Mucosa of stomach (tissue), 1 donor: ENCODE results near the gene TMED8.
"Not testable (repeated sequence)": the region's sequence is repeated elsewhere in the genome, so short reads cannot be mapped to it uniquely, and the experiment has no call there.

Experiments used
- H3K27me3 ChIP-seq: one replicate; pipeline ENCODE4 v1.7.0; 2013; ENCODE audit warnings: mild to moderate bottlenecking, low read length; ENCODE audit not compliant: control insufficient read depth, insufficient read depth
- H3K36me3 ChIP-seq: one replicate; pipeline ENCODE4 v1.7.0; 2013; ENCODE audit warnings: low read length; ENCODE audit not compliant: control insufficient read depth, insufficient read depth
- H3K4me1 ChIP-seq: one replicate; pipeline ENCODE4 v1.7.0; 2013; ENCODE audit warnings: mild to moderate bottlenecking, low read length; ENCODE audit not compliant: control insufficient read depth, insufficient read depth
- H3K4me3 ChIP-seq: one replicate; pipeline ENCODE4 v1.7.0; 2013; ENCODE audit warnings: low read length
- H3K9ac ChIP-seq: one replicate; pipeline ENCODE4 v1.7.0; 2013; ENCODE audit warnings: mild to moderate bottlenecking, low read length, moderate library complexity
- H3K9me3 ChIP-seq: one replicate; pipeline ENCODE4 v1.7.0; 2013; ENCODE audit warnings: mild to moderate bottlenecking, low read length, moderate library complexity; ENCODE audit not compliant: control insufficient read depth
- donor health status: Pancreatic carcinoma.

The TMED8 gene

GRCh38 chr14:77355811-77356210 lies 21.1 kb downstream of the TMED8 start:
- Histone ChIP-seq H3K36me3 (no peaks in the 10 kb centered on the region), H3K27me3 (no peaks in the 10 kb centered on the region), H3K9ac (no peak overlapping the region), H3K9me3 (no peaks in the 10 kb centered on the region), H3K4me3 (no peak overlapping the region), H3K4me1 (no peaks in the 10 kb centered on the region)

- Histone ChIP-seq H3K9me3 (no peaks in the 10 kb centered on the region), H3K9ac (no peak overlapping the region), H3K36me3 (no peaks in the 10 kb centered on the region), H3K27me3 (no peaks in the 10 kb centered on the region), H3K4me1 (no peaks in the 10 kb centered on the region), H3K4me3 (no peak overlapping the region)
Observed at GRCh38 chr14:77353469-77354141, 23.3 kb downstream of the TMED8 start.

GRCh38 chr14:77347751-77348150 lies 29.1 kb downstream of the TMED8 start:
- no peaks in the 10 kb centered on the region for H3K36me3 ChIP-seq
- no peak overlapping the region for H3K9ac ChIP-seq
- no peaks in the 10 kb centered on the region for H3K27me3 ChIP-seq
- H3K9me3 ChIP-seq, result no peaks in the 10 kb centered on the region
- no peak overlapping the region for H3K4me3 ChIP-seq
- H3K4me1 ChIP-seq, result no peaks in the 10 kb centered on the region

- Histone ChIP-seq H3K4me1 (no peaks in the 10 kb centered on the region), H3K36me3 (peaks cover 3% of the 10 kb centered on the region)
Observed at GRCh38 chr14:77346495-77346894, 30.4 kb downstream of the TMED8 start.

GRCh38 chr14:77344377-77344996 lies 32.4 kb downstream of the TMED8 start:
- no peaks in the 10 kb centered on the region for H3K4me1 ChIP-seq
- H3K36me3 ChIP-seq, result peaks cover 3% of the 10 kb centered on the region
- H3K9ac ChIP-seq, result no peak overlapping the region
- H3K4me3 ChIP-seq, result no peak overlapping the region
- H3K9me3 ChIP-seq, result no peaks in the 10 kb centered on the region
- H3K27me3 ChIP-seq, result no peaks in the 10 kb centered on the region

More at GRCh38 chr14:77346495-77346894, 30.4 kb downstream of the TMED8 start:
- Histone ChIP-seq H3K27me3 (no peaks in the 10 kb centered on the region), H3K9me3 (no peaks in the 10 kb centered on the region), H3K9ac (no peak overlapping the region), H3K4me3 (no peak overlapping the region)

GRCh38 chr14:77343662-77344061 lies 33.2 kb downstream of the TMED8 start:
- H3K9me3 ChIP-seq, result no peaks in the 10 kb centered on the region
- H3K36me3 ChIP-seq, result peaks cover 3% of the 10 kb centered on the region
- H3K4me1 ChIP-seq, result no peaks in the 10 kb centered on the region
- H3K27me3 ChIP-seq, result no peaks in the 10 kb centered on the region
- H3K4me3 ChIP-seq, result no peak overlapping the region
- no peak overlapping the region for H3K9ac ChIP-seq

- H3K9me3 ChIP-seq, result no peaks in the 10 kb centered on the region
- no peak overlapping the region for H3K4me3 ChIP-seq
- no peaks in the 10 kb centered on the region for H3K4me1 ChIP-seq
- H3K27me3 ChIP-seq, result no peaks in the 10 kb centered on the region
- peaks cover 3% of the 10 kb centered on the region for H3K36me3 ChIP-seq
- H3K9ac ChIP-seq, result no peak overlapping the region
Observed at GRCh38 chr14:77342726-77343397, 34.0 kb downstream of the TMED8 start.

GRCh38 chr14:77340389-77340788 lies 36.5 kb downstream of the TMED8 start:
- Histone ChIP-seq H3K27me3 (no peaks in the 10 kb centered on the region), H3K9me3 (no peaks in the 10 kb centered on the region), H3K9ac (no peak overlapping the region), H3K4me3 (no peak overlapping the region), H3K36me3 (peaks cover 3% of the 10 kb centered on the region), H3K4me1 (peaks cover 5% of the 10 kb centered on the region)

GRCh38 chr14:77339407-77339806 lies 37.5 kb downstream of the TMED8 start:
- peaks cover 5% of the 10 kb centered on the region for H3K4me1 ChIP-seq
- no peaks in the 10 kb centered on the region for H3K9me3 ChIP-seq
- peaks cover 3% of the 10 kb centered on the region for H3K36me3 ChIP-seq
- H3K4me3 ChIP-seq, result no peak overlapping the region
- H3K27me3 ChIP-seq, result no peaks in the 10 kb centered on the region
- no peak overlapping the region for H3K9ac ChIP-seq

- Histone ChIP-seq H3K9me3 (no peaks in the 10 kb centered on the region), H3K9ac (no peak overlapping the region), H3K36me3 (peaks cover 3% of the 10 kb centered on the region), H3K4me1 (peaks cover 5% of the 10 kb centered on the region), H3K4me3 (no peak overlapping the region), H3K27me3 (no peaks in the 10 kb centered on the region)
Observed at GRCh38 chr14:77338302-77338701, 38.6 kb downstream of the TMED8 start.

GRCh38 chr14:77337880-77338279 lies 39.0 kb downstream of the TMED8 start:
- H3K36me3 ChIP-seq, result peaks cover 3% of the 10 kb centered on the region
- no peak overlapping the region for H3K4me3 ChIP-seq
- H3K9me3 ChIP-seq, result no peaks in the 10 kb centered on the region
- H3K9ac ChIP-seq, result no peak overlapping the region
- H3K4me1 ChIP-seq, result peaks cover 5% of the 10 kb centered on the region
- no peaks in the 10 kb centered on the region for H3K27me3 ChIP-seq

GRCh38 chr14:77337255-77337654 lies 39.6 kb downstream of the TMED8 start:
- not testable (repeated sequence) for H3K36me3 ChIP-seq, H3K4me1 ChIP-seq, H3K4me3 ChIP-seq, H3K27me3 ChIP-seq, H3K9me3 ChIP-seq, H3K9ac ChIP-seq
